SH-SY5Y (cell line): ENCODE results near the gene ENDOG.

Experiments used
- GATA2 ChIP-seq: IDR thresholded peaks from 2 replicates; pipeline ENCODE4 v1.6.1; 2011; ENCODE audit warnings: mild to moderate bottlenecking, low read depth, low read length
- GATA3 ChIP-seq: IDR thresholded peaks from 2 replicates; pipeline ENCODE4 v1.6.1; 2011; ENCODE audit warnings: low read depth, mild to moderate bottlenecking, low read length, moderate library complexity

ENDOG gene

DNA sequence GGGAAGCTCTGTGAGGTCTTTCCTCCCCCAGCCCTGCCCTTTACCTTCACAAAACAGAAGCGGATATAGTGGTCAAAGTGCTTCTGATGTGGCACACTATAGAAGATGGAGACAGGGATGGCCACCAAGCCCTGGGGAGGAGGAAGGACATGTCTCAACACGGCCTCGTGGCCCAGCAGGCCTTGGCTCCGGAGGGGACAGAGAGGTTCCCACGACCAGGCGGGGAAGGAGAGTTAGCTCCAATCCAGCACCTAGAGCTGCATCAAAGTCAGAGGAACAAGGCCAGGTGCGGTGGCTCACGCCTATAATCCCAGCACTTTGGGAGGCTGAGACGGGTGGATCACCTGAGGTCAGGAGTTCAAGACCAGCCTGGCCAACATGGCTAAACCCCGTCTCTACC, 15.4 kb downstream of the ENDOG start:
- no peak for TF ChIP-seq GATA2
- TF ChIP-seq GATA3: no peak

DNA sequence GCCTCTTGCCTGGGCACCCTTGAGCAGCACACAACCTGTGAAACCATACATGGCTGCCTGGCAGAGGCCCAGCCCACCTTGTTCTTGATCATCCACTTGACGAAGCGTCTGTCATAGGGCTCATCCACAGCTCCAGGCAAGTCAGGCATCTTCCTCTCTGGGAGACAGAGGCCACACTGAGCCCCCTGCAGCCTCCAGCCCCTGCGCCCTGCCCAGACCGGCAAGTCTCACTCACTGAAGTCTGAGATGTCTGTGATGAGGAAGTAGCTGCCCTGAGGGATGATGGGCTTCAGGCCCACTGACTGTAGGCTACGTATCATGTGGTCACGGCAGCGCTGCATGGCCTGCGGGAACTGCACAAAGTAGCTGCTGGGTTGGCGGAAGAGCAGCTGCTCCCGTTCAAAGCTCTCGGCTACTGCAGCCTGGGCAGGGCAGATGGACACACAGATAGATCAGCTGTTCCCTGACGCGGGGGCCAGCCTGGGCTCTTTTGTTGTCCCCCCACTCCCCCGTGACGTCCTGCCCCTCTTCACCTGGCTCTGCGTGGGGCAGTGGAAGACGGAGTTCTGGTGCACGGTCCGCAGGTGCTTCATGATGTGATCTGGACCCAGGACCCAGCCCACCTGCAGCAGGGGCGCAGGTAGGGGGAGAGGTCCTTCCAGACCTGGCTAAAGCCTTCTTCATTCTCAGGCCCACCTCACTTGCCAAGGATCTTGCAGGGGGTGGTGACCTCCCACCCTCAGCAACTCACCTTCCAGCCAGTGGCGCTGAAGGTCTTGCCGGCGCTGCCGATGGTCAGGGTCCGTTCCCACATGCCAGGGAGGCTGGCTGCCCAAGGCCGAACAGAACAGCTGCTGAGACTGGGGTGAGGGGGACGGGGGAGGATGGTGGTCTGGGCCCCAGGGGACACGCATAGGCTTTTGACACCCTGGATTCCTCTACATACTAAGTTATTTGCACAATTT, 17.2 kb downstream of the ENDOG start:
- TF ChIP-seq GATA2: no peak
- no peak for TF ChIP-seq GATA3

DNA sequence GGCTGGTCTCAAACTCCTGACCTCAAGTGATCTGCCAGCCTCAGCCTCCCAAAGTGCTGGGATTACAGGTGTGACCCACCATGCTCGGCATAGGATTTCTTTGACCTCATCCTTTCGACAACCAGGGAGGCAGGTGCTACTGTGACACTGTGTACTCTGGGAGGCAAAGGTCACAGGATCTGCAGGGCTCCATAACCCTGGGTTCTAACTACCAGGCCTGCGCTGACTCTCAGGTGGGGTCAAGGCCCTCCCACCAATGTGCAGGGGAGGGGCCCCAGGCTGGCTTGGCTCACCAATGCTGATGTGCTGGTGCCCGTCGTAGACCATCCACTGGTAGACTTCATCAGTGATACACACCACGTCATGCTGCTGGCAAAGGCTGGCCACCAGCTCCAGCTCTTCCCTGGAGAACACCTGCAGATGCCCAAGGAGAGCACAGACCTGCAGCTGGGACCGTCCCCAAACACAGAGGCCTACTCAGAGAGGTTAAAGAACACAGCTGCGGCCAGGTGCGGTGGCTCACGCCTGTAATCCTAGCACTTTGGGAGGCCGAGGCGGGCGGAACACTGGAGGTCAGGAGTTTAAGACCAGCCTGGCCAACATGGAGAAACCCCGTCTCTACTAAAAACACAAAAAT, 18.3 kb downstream of the ENDOG start:
- TF ChIP-seq GATA2 (no peak), GATA3 (no peak)

DNA sequence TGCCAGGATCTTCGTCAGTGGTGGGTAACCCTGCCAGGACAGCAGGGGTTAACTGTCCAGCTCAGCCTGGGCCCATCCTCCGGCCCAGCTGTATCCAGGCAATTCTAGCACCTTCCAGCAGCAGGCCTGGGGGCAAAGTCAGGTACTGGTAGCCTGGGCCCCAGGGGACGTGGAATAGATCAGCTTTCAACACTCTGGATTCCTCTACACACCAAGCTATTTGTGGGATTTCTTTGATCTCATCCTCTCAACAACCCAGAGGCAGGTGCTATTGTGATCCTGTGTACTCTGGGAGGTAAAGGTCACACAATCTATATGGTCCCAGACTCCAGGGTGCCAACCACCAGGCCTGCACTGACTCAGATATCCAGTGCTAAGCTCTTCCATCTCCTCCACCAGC, 20.0 kb downstream of the ENDOG start:
- TF ChIP-seq GATA2 (no peak), GATA3 (no peak)

DNA sequence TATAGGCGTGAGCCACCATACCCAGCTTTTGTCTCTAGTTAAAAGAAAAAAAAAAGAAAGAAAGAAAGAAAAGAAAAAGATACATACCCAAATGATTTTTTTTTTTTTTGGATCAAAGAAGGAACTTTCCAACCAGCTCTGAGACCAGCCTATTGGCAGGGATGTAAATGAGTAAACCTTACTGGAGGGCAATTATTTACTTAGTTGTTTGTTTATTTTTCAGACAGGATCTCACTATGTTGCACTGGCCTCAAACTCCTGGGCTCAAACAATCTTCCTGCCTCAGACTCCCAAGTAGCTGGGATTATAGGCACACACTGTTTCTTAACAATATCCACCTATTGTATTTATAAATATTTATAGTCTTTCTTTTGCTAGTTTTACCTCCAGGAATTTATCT, 22.2 kb downstream of the ENDOG start:
- no peak for TF ChIP-seq GATA2

DNA sequence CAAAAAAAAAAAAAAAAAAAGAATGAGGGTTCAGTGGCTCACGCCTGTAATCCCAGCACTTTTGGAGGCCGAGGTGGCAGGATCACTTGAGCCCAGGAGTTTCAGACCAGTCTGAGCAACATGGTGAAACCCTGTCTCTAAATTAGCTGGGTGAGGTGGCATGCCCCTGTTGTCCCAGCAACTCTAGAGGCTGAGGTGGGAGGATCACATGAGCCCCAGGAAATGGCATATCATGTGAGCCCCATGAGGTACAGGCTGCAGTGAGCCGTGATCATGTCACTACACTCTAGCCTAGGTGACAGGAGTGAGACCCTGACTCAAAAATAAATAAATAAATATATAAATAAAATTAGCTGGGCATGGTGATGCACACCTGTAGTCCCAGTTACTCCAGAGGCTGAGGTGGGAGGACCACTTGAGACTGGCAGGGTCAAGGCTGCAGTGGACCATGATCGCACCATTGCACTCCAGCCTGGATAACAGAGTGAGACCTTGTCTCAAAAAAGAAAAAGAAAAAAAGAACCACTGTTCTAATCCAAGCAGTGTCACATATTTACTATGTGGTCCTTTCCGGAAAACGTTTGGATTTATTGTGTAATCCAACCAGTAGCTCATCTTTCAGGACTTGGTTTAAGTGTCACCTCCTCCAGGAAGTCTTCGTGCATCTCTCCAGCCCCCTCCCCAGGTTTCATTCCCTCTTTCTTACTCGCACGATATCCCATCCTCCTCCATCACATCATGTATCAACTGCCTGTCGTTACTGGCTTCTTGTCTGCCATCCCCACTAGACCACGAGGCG, 23.6 kb downstream of the ENDOG start:
- TF ChIP-seq GATA3: no peak
- TF ChIP-seq GATA2: no peak

DNA sequence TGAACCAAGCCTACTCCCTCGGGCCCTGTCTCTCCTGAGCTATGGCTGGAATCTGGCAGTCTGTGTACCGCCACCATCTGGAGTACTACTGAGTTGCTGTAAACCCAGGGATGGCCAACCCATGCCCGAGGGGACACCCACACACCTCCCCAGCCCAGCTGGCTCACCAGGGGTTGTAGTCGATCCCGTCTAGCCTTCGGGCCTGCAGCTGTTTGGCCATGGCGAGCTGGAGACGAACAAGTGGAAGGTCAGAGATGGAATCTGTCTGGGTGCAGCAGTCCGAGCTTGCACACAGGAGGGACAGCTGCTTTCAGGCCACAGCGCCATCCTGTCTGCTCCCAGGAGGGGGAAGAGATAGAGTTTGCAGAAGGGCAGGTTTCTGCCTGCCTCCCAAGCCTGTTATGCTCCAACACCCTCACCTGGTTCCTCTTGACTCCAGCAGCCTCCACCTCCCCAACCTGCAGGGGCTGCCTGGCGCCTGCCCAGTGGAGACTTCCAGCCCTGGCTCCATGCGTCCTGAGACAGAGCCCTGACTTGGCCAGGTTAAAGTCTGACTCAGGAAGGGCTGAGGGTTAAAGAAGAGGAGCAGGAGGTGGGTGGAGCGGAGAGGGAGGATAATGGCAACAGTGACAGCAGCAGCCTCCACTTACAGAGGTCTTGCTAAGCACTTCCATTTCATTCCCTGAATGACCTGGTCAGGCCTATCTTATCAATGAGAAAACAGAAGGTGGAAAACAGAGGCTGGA, 27.1 kb downstream of the ENDOG start:
- TF ChIP-seq GATA2 (peak; percentile 55; the same call in 1 of the 2 replicates), GATA3 (no peak)

DNA sequence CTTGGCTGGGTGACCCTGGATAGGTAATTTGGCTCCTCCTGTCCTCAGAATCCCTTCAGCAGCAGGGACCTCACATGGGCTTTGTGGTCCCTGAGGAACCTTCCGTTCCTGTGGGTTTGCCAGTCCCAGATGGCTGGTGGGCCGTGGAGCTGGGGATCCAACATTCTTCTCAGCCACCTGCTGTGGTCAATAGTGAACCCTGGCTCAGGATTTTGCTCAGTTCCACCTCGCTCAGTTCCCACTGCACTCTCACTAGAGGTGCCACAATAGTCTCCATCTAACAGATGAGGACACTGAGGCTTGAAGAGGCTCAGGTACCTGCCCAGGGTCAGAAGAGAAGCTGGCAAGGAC, 28.4 kb downstream of the ENDOG start:
- TF ChIP-seq GATA3: no peak
- no peak for TF ChIP-seq GATA2

DNA sequence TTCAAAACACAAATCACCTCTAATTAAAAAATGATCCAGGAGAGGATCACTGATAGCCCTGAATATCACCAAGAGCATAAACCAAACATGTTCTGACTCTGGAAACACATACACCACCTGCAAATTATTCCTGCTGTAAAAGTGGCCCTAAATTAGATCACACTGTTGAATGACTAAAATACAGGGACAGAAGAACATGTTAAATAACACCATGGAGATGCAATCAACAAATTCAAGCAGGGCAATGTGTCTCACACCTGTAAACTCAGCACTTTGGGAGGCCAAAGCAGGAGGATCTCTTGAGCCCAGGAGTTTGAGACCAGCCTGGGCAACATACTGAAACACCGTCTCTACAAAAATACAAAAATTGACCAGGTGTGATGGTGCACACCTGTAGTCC, 29.5 kb downstream of the ENDOG start:
- TF ChIP-seq GATA2: no peak
- no peak for TF ChIP-seq GATA3

DNA sequence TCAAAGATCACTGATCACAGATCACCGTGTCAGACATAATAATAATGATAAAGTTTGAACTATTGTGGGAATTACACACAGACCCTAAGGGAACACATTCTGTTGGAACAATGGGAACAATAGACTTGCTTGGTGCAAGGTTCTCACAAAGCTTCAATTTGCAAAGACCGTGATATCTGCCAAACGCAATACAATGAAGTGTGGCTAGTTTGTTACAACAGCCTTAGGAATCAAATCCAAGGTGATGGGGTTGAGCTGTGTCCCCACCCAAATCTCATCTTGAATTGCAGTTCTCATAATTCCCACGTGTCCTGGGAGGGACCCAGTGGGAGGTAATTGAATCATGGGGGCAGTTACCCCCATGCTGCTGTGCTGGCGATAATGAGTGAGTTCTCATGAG, 42.6 kb downstream of the ENDOG start:
- TF ChIP-seq GATA2 (no peak), GATA3 (no peak)

DNA sequence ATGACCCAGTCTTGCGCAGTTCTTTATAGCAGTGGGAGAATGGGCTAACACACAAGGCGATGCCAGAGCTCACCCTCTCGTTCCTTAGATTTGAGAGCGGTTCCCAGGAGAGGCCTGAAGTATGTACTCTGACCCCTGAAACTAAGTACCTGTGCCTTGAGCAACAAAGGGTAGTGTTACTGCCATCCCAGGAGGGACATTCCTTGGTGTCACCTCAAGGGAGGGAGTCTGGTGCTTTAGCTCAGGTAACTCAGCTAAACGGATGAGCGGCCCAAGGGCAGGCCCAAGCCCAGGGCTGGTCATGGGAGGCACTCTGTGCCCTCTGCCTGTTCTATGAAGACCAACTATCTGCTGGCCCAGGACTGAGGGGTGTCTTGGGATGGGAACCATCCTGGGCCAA, 43.2 kb downstream of the ENDOG start:
- TF ChIP-seq GATA3 (no peak), GATA2 (no peak)

DNA sequence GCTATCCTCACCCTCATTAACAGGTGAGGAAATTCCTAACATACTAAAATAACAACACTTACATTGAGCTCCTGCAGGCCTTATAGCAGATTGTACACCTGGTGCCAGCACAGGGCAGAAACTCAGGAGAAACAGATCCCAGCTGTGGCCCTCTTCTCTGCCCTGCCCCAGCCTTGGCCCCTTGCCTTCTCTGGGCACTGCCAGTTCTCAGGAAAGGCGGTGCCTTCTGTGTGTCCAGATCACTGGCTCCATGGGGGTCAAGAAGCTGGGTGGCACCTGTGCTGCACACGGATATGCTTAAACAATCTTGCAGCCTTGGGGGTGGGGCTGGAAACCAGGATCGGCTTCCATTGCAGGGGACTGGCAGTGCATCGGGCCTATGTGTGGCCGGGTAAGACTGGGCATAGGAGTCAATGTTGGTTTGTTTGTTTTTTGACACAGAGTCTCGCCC, 44.1 kb downstream of the ENDOG start:
- no peak for TF ChIP-seq GATA2
- TF ChIP-seq GATA3: no peak

DNA sequence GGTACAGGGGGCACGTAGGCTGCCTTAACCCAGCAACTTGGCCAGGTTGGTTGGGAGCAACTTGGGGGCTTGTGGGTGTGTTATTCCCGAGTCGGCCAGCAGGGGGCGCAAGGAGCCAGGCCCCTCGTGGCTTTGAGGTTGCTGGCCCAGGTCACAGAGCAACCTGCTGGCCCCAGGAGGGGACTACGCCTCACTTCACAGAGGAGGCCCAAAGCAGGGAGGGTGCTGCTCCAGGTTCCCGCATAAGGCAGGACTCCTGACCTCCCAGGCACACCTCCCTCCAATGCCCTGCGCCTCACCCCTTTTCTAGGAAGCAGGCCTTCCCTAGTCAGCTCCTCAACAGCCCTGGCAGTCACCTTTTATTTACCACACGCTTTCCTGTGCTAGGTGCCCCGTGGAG, 45.3 kb downstream of the ENDOG start:
- TF ChIP-seq GATA2 (no peak), GATA3 (no peak)
